Measurements from ENCODE around the gene ZNF112. TPM values are rescaled to one million over a fixed set of nuclear protein-coding genes. Genes with fewer than 3 reads are reported as not detected.

Gene ZNF112
- total and polyA plus RNA-seq, 4 experiments from 2014 or later: 0.25 to 0.32 TPM; not detected in 2

DNA sequence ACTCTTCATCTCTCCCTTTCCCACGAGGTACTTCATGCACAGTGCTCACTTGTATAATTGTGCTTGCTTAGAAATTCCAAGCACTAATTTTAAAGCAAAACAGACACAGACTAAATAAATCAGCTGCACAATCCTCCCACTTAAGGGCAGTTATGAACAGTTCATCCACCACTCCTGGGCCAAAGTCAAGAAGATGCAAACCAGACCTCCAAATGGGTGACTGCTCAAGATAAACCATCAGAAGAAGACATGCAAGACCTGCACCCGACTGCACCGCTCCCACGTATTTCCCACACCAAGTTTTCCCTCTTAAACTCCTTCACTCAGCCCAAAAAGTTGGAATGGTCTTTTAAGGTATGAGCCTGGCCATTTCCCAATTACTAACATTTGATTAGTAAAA is 71.5 kb downstream of the ZNF112 start:
- H3K9me3 ChIP-seq (ENCODE audit: control insufficient read depth in 1 of 2, low read length in 2 of 2): peaks cover 9 to 50% of the 10 kb centered on the region in 2 donors
- Mint-ChIP-seq H3K4me1 (no peaks in the 10 kb centered on the region), H3K27me3 (no peaks in the 10 kb centered on the region), H3K4me3 (no peak overlapping the region), H3K36me3 (peaks cover 53 to 63% of the 10 kb centered on the region in 2 donors), H3K9me3 (peaks cover 3 to 95% (median 86%) of the 10 kb centered on the region in 8 donors), H3K27ac (no peak overlapping the region)
- intact Hi-C loops (cut with micrococcal nuclease): no loop called here
- no peak overlapping the region for H3K27ac ChIP-seq (ENCODE audit: low read depth, low read length)
- no peaks in the 10 kb centered on the region for H3K27me3 ChIP-seq (ENCODE audit: insufficient read depth, low read length)
- DNase-seq: no peak
- ChIA-PET POLR2A (ENCODE audit: partially characterized antibody) (no interaction called here), CTCF (ENCODE audit: partially characterized antibody) (no interaction called here)
- H3K36me3 ChIP-seq (ENCODE audit: insufficient read depth, low read length): peaks cover 23% of the 10 kb centered on the region
- H3K4me1 ChIP-seq (ENCODE audit: insufficient read depth, low read length): no peaks in the 10 kb centered on the region
- no peak overlapping the region for H3K4me3 ChIP-seq (ENCODE audit: low read length in 2 of 2)

DNA sequence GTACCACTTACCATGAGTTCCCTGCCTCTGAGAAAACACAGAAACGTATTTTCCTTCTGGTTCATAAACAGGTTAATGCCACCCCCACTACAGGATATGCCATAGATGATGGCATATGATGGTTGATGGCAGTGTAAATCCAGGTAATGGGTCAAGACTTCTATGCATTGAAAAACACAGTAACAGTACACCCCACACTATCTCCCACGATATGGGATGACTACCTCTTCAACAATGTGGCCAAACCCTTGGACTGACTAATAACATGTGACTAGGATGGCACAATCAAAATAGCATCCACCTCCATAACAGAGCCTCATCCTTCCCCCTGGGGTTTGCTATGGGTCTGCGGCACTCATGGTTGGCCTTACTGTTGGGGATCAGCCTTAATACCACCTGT is 73.6 kb downstream of the ZNF112 start:
- ChIA-PET CTCF (ENCODE audit: partially characterized antibody) (no interaction called here), POLR2A (ENCODE audit: partially characterized antibody) (no interaction called here)
- DNase-seq: no peak
- Histone ChIP-seq H3K27ac (ENCODE audit: low read depth, low read length) (no peak overlapping the region), H3K4me1 (ENCODE audit: insufficient read depth, low read length) (no peaks in the 10 kb centered on the region), H3K4me3 (ENCODE audit: low read length in 2 of 2) (no peak overlapping the region), H3K9me3 (ENCODE audit: control insufficient read depth in 1 of 2, low read length in 2 of 2) (peaks cover 0 to 36% of the 10 kb centered on the region in 2 donors), H3K36me3 (ENCODE audit: insufficient read depth, low read length) (peaks cover 2% of the 10 kb centered on the region), H3K27me3 (ENCODE audit: insufficient read depth, low read length) (no peaks in the 10 kb centered on the region)
- intact Hi-C loops (cut with micrococcal nuclease): no loop called here
- no peak overlapping the region for H3K27ac Mint-ChIP-seq
- H3K36me3 Mint-ChIP-seq: peaks cover 43 to 58% of the 10 kb centered on the region in 2 donors
- H3K4me3 Mint-ChIP-seq: no peak overlapping the region
- H3K27me3 Mint-ChIP-seq: no peaks in the 10 kb centered on the region
- H3K4me1 Mint-ChIP-seq: no peaks in the 10 kb centered on the region
- peaks cover 0 to 95% (median 86%) of the 10 kb centered on the region in 8 donors for H3K9me3 Mint-ChIP-seq

- ChIA-PET CTCF (ENCODE audit: partially characterized antibody) (no interaction called here), POLR2A (ENCODE audit: partially characterized antibody) (no interaction called here)
- peaks cover 4 to 93% (median 84%) of the 10 kb centered on the region in 8 donors for H3K9me3 Mint-ChIP-seq
- peaks cover 39 to 52% of the 10 kb centered on the region in 2 donors for H3K36me3 Mint-ChIP-seq
- H3K9me3 ChIP-seq (ENCODE audit: control insufficient read depth in 1 of 2, low read length in 2 of 2): peaks cover 0 to 20% of the 10 kb centered on the region in 2 donors
- no peak overlapping the region for H3K4me3 ChIP-seq (ENCODE audit: low read length in 2 of 2)
- intact Hi-C loops (cut with micrococcal nuclease): no loop called here
- no peak overlapping the region for H3K27ac ChIP-seq (ENCODE audit: low read depth, low read length)
- DNase-seq: no peak
- no peak overlapping the region for H3K4me3 Mint-ChIP-seq
- H3K27ac Mint-ChIP-seq: no peak overlapping the region
- no peaks in the 10 kb centered on the region for H3K4me1 Mint-ChIP-seq
- H3K4me1 ChIP-seq (ENCODE audit: insufficient read depth, low read length): no peaks in the 10 kb centered on the region
- no peaks in the 10 kb centered on the region for H3K27me3 ChIP-seq (ENCODE audit: insufficient read depth, low read length)
- H3K27me3 Mint-ChIP-seq: no peaks in the 10 kb centered on the region
- H3K36me3 ChIP-seq (ENCODE audit: insufficient read depth, low read length): no peaks in the 10 kb centered on the region
Observed at GRCh38 chr19:44280916-44281315, 75.6 kb downstream of the ZNF112 start.

DNA sequence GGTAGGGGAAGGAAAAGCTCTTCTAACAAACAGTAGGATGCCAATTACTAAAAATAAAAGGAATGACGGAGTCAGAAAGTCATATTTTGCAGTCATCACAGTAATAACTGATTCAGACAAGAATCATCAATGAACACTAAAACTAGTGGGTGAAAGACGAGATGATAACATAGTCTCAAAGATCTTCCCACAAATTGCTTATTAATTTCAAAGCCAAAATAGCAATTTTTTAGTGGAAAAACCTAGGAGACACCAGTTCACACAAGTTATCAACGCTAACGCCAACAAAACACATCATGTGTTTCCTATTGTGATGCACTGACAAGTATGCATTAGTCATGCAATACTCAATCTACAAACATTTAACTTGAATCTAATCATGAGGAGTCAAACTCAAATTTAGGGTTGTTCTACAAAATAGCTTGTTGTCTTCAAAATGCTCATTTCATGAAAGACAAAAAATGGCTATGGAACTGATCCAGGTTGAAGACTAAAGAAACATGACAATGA is 78.2 kb downstream of the ZNF112 start:
- POLR2A ChIA-PET (ENCODE audit: partially characterized antibody): no interaction called here
- no peaks in the 10 kb centered on the region for H3K27me3 ChIP-seq (ENCODE audit: insufficient read depth, low read length)
- H3K27me3 Mint-ChIP-seq: no peaks in the 10 kb centered on the region
- no peak overlapping the region for H3K27ac ChIP-seq (ENCODE audit: low read depth, low read length)
- CTCF ChIA-PET (ENCODE audit: partially characterized antibody): no interaction called here
- no peak overlapping the region for H3K4me3 Mint-ChIP-seq
- H3K4me3 ChIP-seq (ENCODE audit: low read length in 2 of 2): no peak overlapping the region
- H3K9me3 Mint-ChIP-seq: peaks cover 8 to 95% (median 85%) of the 10 kb centered on the region in 8 donors
- intact Hi-C loops (cut with micrococcal nuclease): no loop called here
- no peaks in the 10 kb centered on the region for H3K4me1 ChIP-seq (ENCODE audit: insufficient read depth, low read length)
- H3K9me3 ChIP-seq (ENCODE audit: control insufficient read depth in 1 of 2, low read length in 2 of 2): peaks cover 0 to 23% of the 10 kb centered on the region in 2 donors
- no peak overlapping the region for H3K27ac Mint-ChIP-seq
- no peaks in the 10 kb centered on the region for H3K4me1 Mint-ChIP-seq
- no peaks in the 10 kb centered on the region for H3K36me3 ChIP-seq (ENCODE audit: insufficient read depth, low read length)
- no peak for DNase-seq
- H3K36me3 Mint-ChIP-seq: peaks cover 50 to 57% of the 10 kb centered on the region in 2 donors

DNA sequence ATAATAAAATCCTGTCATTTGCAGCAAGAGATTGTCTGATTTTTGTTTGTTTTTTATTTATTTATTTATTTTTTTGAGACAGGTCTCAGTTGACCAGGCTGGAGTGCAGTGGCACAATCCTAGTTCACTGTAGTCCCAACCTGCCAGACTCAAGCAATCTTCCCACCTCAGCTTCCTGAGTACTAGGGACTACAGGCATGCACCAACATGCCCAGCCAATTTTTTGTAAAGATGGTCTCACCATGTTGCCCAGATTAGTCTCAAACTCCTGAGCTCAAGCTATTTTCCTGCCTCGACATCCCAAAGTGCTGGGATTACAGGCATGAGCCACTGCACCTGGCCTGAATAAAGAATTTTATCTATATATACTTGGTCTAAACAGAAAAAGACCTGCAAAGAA is 79.1 kb downstream of the ZNF112 start:
- Histone ChIP-seq H3K27me3 (ENCODE audit: insufficient read depth, low read length) (no peaks in the 10 kb centered on the region), H3K36me3 (ENCODE audit: insufficient read depth, low read length) (no peaks in the 10 kb centered on the region), H3K4me1 (ENCODE audit: insufficient read depth, low read length) (no peaks in the 10 kb centered on the region), H3K4me3 (ENCODE audit: low read length in 2 of 2) (no peak overlapping the region), H3K9me3 (ENCODE audit: control insufficient read depth in 1 of 2, low read length in 2 of 2) (peaks cover 0 to 25% of the 10 kb centered on the region in 2 donors), H3K27ac (ENCODE audit: low read depth, low read length) (no peak overlapping the region)
- Mint-ChIP-seq H3K27ac (no peak overlapping the region), H3K36me3 (peaks cover 53 to 57% of the 10 kb centered on the region in 2 donors), H3K4me1 (no peaks in the 10 kb centered on the region), H3K9me3 (peaks cover 8 to 95% (median 86%) of the 10 kb centered on the region in 8 donors), H3K4me3 (no peak overlapping the region), H3K27me3 (no peaks in the 10 kb centered on the region)
- POLR2A ChIA-PET (ENCODE audit: partially characterized antibody): no interaction called here
- intact Hi-C loops (cut with micrococcal nuclease): no loop called here
- no peak for DNase-seq
- CTCF ChIA-PET (ENCODE audit: partially characterized antibody): no interaction called here

Other genes starting within 250 kb of the ZNF112 start
- gene ZNF225, start 243.3 kb downstream of the ZNF112 start, total RNA-seq: 10 to 100 TPM; 10.7 to 13.9 TPM
- 1 to 10 TPM in 1 of 2 donors, under 1 TPM in 1; 0.98 to 2.7 TPM for gene ZNF225, start 243.3 kb downstream of the ZNF112 start, polyA plus RNA-seq
- 10 to 100 TPM; 23.9 to 28.9 TPM for gene ZNF234, start 215.1 kb downstream of the ZNF112 start, total RNA-seq
- gene ZNF234, start 215.1 kb downstream of the ZNF112 start, polyA plus RNA-seq: 1 to 10 TPM; 2.2 to 7.5 TPM
- gene ZNF226, start 191.6 kb downstream of the ZNF112 start, total RNA-seq: 10 to 100 TPM; 51.0 to 55.6 TPM
- 10 to 100 TPM; 23.4 to 25.2 TPM for gene ZNF226, start 191.6 kb downstream of the ZNF112 start, polyA plus RNA-seq
- 10 to 100 TPM; 51.6 to 54.4 TPM for gene ZNF227, start 144.1 kb downstream of the ZNF112 start, total RNA-seq
- 10 to 100 TPM in 1 of 2 donors, 1 to 10 TPM in 1; 8.9 to 20.1 TPM for gene ZNF227, start 144.1 kb downstream of the ZNF112 start, polyA plus RNA-seq
- gene ZNF233, start 96.8 kb downstream of the ZNF112 start, total RNA-seq: under 1 TPM in 1 of 2 experiments, not detected in 1; 0.50 TPM
- gene ZNF233, start 96.8 kb downstream of the ZNF112 start, polyA plus RNA-seq: 1 to 10 TPM in 1 of 2 donors, under 1 TPM in 1; 0.52 to 1.1 TPM
- gene ZNF235, start 51.7 kb downstream of the ZNF112 start, total RNA-seq: 10 to 100 TPM; 13.0 to 15.9 TPM
- gene ZNF235, start 51.7 kb downstream of the ZNF112 start, polyA plus RNA-seq: 1 to 10 TPM; 1.9 to 5.1 TPM
- gene ZNF285, start 44.9 kb upstream of the ZNF112 start, total RNA-seq: 1 to 10 TPM; 2.0 to 2.2 TPM
- under 1 TPM; 0.49 to 0.75 TPM for gene ZNF285, start 44.9 kb upstream of the ZNF112 start, polyA plus RNA-seq
- under 1 TPM; 0.58 to 0.69 TPM for gene ZNF229, start 91.8 kb upstream of the ZNF112 start, total RNA-seq
- 1 to 10 TPM in 1 of 2 donors, under 1 TPM in 1; 0.16 to 1.6 TPM for gene ZNF229, start 91.8 kb upstream of the ZNF112 start, polyA plus RNA-seq
- 10 to 100 TPM; 17.1 to 18.0 TPM for gene ZNF180, start 143.8 kb upstream of the ZNF112 start, total RNA-seq
- gene ZNF180, start 143.8 kb upstream of the ZNF112 start, polyA plus RNA-seq: 10 to 100 TPM in 1 of 2 donors, 1 to 10 TPM in 1; 5.2 to 10.8 TPM
- gene CEACAM20, start 173.0 kb upstream of the ZNF112 start, total RNA-seq: not detected
- gene CEACAM20, start 173.0 kb upstream of the ZNF112 start, polyA plus RNA-seq: not detected